ENCODE measurements around the gene MUC5B.

MUC5B gene

GRCh38 chr11:1303126-1303821, 80.4 kb downstream of the MUC5B start:
- DNase-seq, result no peak

GRCh38 chr11:1303973-1304372, 81.1 kb downstream of the MUC5B start:
- no peak for DNase-seq

- DNase-seq, result no peak
Measured at GRCh38 chr11:1304380-1304779, 81.5 kb downstream of the MUC5B start.

- no peak for DNase-seq
Measured at GRCh38 chr11:1305063-1305495, 82.2 kb downstream of the MUC5B start.

GRCh38 chr11:1305501-1306056, 82.7 kb downstream of the MUC5B start:
- DNase-seq, result no peak

- no peak for DNase-seq
Measured at GRCh38 chr11:1306186-1307162, 83.6 kb downstream of the MUC5B start.

- DNase-seq, result no peak
Measured at GRCh38 chr11:1307163-1307870, 84.5 kb downstream of the MUC5B start.

GRCh38 chr11:1307998-1308742, 85.3 kb downstream of the MUC5B start:
- no peak for DNase-seq

GRCh38 chr11:1308743-1309497, 86.1 kb downstream of the MUC5B start:
- DNase-seq, result no peak

- peak; percentile 91 for DNase-seq
Measured at GRCh38 chr11:1309498-1310317, 86.8 kb downstream of the MUC5B start, which contains the start of gene TOLLIP. TOLLIP (minus strand) TSS chr11:1309632; CDS start chr11:1309498, 134 bp downstream.

- DNase-seq, result no peak
Measured at GRCh38 chr11:1310318-1310687, 87.4 kb downstream of the MUC5B start.

- DNase-seq, result no peak
Measured at GRCh38 chr11:1310772-1311468, 88.1 kb downstream of the MUC5B start.

Data from COR-L47 (cell line).